GM10266 (cell line): ENCODE measurements around the gene DLG2.

Experiments
- DNase-seq: peaks from one replicate; pipeline ENCODE4 v3.0.0; 2012; ENCODE audit errors: extremely low spot score
- CTCF ChIP-seq: IDR thresholded peaks from 2 replicates; pipeline ENCODE4 v1.5.1; 2012; ENCODE audit warnings: mild to moderate bottlenecking, low read depth; ENCODE audit not compliant: control insufficient read depth, insufficient read depth; ENCODE audit errors: missing control alignments

Gene DLG2

DNA sequence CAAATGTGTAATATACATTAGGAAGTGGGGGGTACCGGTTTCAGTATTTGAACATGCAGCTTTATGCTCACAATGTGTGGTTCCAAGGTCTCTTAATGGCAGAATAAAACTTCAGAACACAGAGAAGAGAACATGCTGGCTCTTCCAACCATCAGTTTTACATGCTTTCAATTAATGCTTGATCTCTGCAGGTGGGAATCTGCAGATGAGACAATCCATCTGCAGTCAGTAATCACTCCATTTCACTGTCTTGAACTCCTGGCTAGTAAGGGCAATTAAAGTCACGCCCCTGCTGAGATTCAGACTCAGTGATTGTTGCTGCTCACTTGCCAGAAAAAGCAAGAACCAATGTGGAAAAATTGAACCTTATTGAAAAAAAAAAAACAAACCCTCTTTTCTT is 945.7 kb downstream of the DLG2 start:
- no peak for TF ChIP-seq CTCF
- no peak for DNase-seq

DNA sequence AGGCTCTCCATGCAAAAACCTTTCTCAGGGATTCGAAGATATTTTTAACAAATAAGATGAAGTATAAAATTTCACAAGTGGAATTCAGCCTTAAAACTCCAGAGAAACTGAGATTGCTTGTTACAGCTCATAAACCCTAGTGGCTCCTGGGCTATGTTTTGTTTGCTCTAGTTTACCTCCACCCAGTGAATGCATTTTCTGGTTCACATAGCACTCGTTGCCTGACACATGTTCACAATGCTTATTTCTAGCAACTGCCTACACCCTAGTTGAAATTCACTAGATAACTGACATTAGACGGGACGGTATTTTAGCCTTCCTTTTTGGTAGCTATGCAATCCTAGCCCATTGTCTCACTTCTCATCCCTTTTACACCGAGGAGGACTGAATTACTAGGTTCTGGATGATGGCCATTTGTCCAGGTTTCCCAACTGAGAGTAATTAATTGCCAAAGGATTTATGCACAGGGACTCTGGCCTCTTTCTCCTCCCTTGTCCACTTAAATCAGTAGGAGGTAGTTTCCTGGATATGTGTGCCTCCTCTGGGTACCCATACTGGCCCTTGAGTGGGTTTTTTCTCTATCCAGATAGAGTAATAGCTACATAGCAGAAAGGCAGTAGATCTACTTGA is 951.6 kb downstream of the DLG2 start:
- no peak for DNase-seq
- no peak for TF ChIP-seq CTCF

GRCh38 chr11:84673753-84674152 is 953.4 kb downstream of the DLG2 start:
- no peak for DNase-seq

DNA sequence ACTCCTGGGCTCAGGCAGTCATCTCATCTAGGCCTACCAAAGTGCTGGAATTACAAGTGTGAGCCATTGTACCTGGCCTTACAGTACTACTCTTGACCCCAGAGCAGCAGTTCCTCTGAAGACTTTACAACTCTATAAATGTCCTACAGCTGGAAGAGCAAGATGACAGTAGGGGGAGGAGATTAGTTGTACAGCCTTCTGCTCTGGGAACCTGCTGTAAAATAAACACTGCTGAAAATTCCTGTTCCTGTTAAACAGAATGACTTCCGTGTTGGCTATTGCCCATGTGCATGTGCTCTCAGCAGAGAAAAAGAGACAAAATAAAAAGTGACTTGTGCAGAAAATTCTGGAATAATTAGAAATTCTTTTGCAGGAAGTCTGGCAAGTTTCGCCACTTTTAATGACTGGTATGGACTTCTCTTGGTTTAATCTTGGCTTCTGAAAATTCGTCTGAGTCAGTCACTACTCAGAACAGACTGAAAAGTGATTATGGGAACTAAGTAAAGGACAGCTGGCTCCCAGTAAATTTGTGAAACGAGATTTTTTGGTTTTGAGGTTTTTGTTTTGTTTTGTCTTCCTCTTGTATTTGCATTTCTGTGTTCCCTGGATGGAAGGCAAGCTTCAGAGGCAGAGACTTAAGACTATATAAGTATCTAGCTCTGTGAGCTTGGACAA is 955.7 kb downstream of the DLG2 start:
- DNase-seq, result no peak

More at GRCh38 chr11:84673753-84674152, 953.4 kb downstream of the DLG2 start:
- TF ChIP-seq CTCF, result no peak

DNA sequence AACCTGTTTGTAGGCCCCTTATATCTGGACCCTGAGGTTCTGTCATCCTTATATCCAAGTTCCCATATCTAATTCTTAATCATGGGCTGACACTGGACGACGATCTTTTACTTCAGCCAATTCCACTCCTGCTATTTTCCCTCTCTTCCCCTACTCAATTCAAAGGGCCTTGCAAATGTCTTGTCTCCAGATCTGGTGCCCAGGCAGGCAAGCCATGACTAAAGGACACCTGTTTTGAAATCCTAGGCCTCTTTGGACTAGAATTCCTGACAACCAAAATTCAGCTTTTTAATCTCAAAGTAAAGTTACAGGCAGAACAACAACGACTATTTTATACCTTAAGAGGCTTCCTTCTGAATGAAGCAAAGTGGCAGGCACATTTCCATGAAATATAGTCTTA is 963.4 kb downstream of the DLG2 start:
- no peak for DNase-seq
- TF ChIP-seq CTCF, result no peak

More for the DNA sequence above, 955.7 kb downstream of the DLG2 start:
- TF ChIP-seq CTCF, result no peak

- TF ChIP-seq CTCF, result no peak
Measured at GRCh38 chr11:84660257-84660977, 966.7 kb downstream of the DLG2 start.

GRCh38 chr11:84655712-84656111 is 971.4 kb downstream of the DLG2 start:
- no peak for TF ChIP-seq CTCF
- no peak for DNase-seq

More at GRCh38 chr11:84660257-84660977, 966.7 kb downstream of the DLG2 start:
- DNase-seq, result no peak
